NCI-H1092 treated with DMSO at 0.1 percent for 48 hours (cell line): ENCODE results near the gene EPC2.

Experiments used
- DNase-seq: peaks from one replicate; lab custom pipeline; 2025; lab: John Stamatoyannopoulos, UW

The EPC2 gene, protein sequence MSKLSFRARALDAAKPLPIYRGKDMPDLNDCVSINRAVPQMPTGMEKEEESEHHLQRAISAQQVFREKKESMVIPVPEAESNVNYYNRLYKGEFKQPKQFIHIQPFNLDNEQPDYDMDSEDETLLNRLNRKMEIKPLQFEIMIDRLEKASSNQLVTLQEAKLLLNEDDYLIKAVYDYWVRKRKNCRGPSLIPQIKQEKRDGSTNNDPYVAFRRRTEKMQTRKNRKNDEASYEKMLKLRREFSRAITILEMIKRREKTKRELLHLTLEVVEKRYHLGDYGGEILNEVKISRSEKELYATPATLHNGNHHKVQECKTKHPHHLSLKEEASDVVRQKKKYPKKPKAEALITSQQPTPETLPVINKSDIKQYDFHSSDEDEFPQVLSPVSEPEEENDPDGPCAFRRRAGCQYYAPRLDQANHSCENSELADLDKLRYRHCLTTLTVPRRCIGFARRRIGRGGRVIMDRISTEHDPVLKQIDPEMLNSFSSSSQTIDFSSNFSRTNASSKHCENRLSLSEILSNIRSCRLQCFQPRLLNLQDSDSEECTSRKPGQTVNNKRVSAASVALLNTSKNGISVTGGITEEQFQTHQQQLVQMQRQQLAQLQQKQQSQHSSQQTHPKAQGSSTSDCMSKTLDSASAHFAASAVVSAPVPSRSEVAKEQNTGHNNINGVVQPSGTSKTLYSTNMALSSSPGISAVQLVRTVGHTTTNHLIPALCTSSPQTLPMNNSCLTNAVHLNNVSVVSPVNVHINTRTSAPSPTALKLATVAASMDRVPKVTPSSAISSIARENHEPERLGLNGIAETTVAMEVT

DNA sequence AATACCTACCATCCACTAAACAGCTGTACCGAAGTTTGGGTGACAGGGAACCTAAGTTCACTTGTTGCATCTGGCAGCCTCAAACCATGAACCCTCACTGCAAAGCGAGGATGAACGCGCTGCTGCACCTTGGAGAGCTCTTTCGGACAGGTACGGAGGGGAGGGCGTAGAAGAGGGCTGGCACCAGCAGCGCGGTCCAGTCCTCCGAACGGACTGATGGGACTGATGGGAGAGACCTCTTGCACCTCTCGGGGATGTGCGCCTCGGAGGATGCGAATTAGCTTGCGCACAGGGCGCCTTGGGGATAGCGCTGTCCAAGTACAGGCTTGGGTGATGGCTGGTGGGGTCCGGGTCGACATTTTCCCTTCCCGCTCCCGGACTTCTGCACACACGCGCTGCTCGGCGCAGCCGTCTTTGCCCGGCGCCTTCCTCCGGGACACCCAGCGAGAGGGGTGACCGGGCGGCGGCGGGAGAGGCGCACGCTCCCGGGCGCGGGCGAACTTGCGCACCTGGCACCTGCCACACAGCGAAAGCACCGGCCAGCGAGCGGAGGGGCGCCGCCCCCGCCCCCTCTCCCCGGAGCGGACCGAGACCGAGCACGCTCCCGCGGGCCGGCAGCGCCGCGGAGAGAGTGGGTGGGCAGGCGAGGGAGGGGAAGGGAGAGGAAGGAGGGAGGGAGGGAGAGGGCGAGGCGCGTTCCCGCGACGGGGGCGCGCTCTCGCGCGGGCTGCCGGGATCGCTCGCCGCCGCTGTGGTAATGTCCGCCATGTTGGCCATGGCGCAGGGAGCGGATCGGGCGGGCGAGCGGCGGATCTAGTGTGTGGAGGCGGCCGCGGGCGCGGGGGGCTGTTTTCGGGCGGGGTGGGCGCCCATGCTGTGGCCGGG is at the start of gene EPC2:
TSS of gene EPC2 (plus strand) at position 754 of the 885 bp plus-strand sequence. CDS start 267 bp downstream, outside the sequence.
- peak; percentile 71 for DNase-seq

DNA sequence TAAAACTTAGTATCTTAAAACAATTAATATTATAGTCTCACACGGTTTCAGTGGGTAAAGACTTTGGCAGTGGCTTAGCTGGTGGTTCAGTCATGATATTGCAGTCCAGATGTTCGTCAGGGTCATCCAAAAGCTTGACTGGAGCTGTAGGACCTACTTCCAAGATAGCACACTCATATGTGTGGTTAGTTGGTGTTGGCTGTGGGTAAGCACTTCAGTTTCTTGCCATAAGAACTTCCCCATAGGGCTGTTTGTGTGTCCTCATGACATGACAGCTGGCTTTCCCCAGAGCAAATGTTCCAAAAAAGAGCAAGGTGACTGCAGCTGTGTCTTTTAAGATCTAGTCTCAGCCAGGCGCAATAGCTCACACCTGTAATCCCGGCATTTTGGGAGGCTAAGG is 48.5 kb upstream of the EPC2 start:
- no peak for DNase-seq

- no peak for DNase-seq
These were observed 45.2 kb upstream of the EPC2 start for GRCh38 chr2:148599109-148599991.

DNA sequence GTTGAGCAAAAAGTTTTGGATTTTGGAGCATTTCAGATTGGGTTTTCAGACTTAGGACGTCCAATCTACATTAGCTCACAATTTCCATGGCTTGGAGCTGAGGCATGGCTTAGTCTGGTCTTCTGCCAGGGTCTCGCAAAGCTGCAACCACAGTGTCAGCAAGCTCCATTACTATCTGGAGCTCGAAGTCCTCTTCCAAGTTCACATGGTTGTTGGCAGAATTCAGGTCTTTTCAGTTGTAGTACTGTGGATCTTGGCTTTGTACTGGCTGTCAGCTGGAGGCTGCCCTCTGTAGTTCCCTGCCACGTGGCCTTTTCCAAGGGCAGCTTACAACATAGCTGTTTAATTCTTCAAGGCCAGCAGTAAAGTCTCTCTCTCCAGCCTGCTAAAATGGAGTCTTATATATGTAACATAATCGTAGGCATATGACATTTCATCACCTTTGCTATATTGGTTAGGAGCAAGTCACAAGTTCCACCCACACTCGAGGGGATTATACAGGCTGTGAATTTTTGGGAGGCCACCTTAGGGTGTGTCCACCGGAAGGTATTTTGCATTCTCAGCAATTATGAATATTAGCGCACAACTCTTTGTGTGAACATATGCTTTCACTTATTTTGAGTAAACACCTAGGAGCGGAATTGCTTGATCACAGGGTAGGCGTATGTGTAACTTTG is 41.5 kb upstream of the EPC2 start:
- DNase-seq = no peak

DNA sequence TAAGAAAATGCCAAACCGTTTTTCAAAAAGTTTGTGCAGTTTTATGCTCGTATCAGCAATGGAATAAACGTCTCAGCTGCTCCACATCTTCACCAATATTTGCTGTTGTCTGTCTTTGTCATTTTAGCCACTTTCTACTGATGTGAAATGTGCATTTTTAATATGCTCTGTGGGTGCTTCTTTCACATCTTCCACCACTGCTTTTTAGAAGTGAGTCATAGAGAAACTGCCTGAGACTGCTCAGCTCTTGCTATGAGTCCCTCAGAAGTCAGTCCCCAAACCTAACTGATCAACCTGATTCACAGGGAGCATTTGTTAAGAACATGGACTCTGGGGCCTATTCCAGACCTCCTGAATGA is 41.0 kb upstream of the EPC2 start:
- DNase-seq = no peak

DNA sequence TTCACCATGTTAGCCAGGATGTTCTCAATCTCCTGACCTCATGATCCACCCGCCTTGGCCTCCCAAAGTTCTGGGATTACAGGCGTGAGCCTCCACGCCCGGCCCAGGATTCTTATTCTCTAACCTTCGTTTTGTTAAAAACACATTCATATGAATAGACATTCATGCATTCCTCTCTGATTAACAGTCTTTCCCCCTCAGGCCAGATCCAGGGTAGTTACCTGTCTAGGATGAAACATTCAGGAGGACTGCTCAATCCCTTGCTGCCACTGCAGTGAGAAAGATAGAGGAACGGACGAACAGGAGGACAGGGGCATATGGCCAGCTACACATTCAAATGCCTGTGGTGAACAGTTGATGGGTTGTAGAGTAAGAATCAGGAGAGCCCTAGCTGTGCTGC is 39.6 kb upstream of the EPC2 start:
- no peak for DNase-seq

DNA sequence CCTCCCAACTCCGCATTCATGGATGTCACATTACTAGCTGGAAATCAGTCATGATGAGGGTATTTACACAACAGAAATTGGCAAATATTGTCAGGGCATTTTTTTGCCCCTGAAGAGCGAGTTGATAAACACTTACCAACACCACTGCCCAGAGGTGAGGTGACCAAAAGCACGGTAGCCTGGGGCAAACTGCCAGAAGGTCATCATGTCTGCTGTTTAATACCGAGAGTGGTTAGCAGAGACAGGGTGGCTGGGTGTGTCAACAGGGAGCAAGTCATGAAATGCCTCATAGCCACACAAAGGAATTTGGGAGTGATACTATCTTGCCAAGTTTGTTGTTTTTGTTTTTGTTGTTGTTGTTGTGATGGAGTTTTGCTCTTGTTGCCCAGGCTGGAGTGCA is 37.0 kb upstream of the EPC2 start:
- DNase-seq = no peak

GRCh38 chr2:148613231-148614013 is 31.1 kb upstream of the EPC2 start:
- DNase-seq = no peak

DNA sequence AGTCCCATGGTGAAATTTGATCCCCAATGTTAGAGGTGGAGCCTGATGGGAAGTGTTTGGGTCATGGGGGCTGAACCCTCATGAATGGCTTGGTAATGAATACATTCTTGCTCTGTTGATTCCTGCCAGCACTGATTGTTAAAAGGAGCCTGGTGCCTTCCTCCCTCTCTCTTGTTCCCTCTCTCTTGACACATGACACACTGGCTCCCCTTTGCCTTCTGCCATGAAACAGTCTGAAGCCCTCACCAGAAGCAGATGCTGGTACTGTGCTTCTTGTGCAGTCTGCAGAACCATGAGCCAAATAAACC is 30.6 kb upstream of the EPC2 start:
- DNase-seq = no peak

GRCh38 chr2:148614322-148615049 is 30.1 kb upstream of the EPC2 start:
- no peak for DNase-seq

- DNase-seq = no peak
These were observed 29.1 kb upstream of the EPC2 start for GRCh38 chr2:148615381-148615841.

DNA sequence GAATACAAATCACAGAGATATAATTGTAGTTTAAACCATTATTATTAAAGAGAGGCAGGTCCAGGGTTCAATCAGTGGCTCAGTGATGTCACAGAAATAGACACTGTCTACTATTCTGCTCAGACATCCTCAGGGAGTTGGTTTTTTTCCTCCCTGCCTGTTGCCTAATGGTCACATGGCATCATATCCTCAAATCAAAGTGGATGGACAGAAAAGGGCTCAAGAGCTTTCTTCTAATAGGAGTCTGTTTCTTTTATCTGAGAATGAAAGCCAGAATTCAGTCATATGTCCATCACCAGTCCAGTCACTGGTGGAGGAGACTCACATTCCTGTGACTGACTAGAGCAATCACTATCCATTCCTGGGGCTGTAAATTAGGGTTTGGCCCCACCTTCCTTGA is 27.9 kb upstream of the EPC2 start:
- DNase-seq = no peak

GRCh38 chr2:148617219-148617618 is 27.3 kb upstream of the EPC2 start:
- no peak for DNase-seq

DNA sequence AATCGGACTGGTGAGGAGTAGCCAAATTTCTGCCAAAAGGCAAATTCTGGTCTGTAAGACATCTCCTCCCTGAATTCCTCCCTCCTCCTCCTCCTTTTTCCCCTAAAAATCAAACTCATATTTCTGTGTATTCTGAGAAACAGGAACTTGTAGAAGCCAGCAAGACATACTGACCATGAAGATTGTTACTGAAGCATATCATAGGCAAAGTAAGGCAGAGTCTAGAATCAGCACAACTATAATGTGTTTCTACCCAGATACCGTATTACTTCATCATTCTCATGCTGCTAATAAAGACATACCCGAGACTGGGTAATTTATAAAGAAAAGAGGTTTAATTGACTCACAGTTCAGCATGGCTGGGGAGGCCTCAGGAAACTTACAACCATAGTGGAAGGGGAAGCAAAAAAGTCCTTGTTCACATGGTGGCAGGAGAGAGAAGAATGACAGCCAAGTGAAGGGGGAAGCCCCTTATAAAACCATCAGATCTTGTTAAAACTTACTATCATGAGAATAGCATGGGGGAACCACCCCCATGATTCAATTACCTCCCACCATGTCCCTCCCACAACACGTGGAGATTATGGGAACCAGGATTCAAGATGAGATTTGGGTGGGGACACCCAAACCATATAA is 24.9 kb upstream of the EPC2 start:
- DNase-seq = no peak

DNA sequence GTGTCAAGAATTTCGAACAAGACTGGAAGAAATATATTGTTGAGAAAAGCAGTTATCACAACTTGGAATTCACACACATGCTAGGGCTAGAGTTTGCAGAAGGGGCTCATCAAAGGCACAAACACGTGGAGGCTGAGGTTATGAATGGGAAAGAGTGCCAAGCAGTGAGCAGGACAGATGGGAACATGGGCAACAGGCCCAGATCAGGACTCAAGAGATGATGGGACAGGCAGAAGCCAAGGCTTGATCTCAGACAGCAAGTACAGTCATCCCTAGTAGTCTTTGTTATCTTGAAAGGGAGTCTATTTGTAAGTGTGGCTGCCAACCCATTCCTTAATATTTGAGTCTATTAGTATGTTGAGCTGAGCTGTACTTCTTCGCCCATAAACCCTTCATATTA is 22.2 kb upstream of the EPC2 start:
- no peak for DNase-seq

GRCh38 chr2:148623086-148623485 is 21.5 kb upstream of the EPC2 start:
- DNase-seq = no peak

GRCh38 chr2:148627224-148627623 is 17.3 kb upstream of the EPC2 start:
- no peak for DNase-seq

DNA sequence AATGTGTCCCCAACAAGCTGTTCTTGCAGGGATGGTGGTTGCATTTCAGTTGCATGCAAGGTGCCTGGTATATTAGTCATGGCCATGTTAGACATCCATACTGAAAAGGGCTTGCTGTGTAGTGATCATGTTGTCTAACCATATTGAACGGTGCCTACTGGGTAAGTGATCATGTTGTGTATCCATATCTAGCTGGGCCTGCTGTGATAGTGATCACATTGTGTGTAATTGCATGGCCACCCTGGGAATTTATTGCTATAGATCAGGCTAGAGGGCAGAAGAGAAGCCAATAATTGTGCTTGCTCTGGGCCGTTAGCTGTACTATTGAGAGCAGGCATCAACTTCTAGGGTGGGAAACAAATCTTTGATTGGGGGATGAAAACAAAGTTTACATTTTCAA is 9.8 kb upstream of the EPC2 start:
- no peak for DNase-seq

- DNase-seq = no peak
These were observed 6.0 kb upstream of the EPC2 start for GRCh38 chr2:148638543-148638942.
